PC-9 (cell line): ENCODE data around the gene SEZ6L. TPM values are rescaled to one million over a fixed set of nuclear protein-coding genes. Genes with fewer than 3 reads are reported as not detected.

Experiments
- BruUV-seq: library from RNA; stranded (reverse); fragments of 400-500 nt; replicated peaks from 2 replicates; lab custom pipeline; 2021; lab: Mats Ljungman, UMichigan
- CTCF ChIA-PET: fragments of 300-600 bp; sonication (Branson Sonifier 250); formaldehyde crosslinking; loops from one replicate; lab custom pipeline; 2022; ENCODE audit warnings: antibody characterized with exemption; lab: Charles Lee
- POLR2A ChIA-PET: fragments of 300-600 bp; sonication (Branson Sonifier 250); formaldehyde crosslinking; loops from one replicate; lab custom pipeline; 2022; ENCODE audit warnings: antibody characterized with exemption; ENCODE audit not compliant: unreplicated experiment; lab: Charles Lee
- DNase-seq, 2 experiments: peaks; one replicate each; pipeline versions ENCODE4 v3.0.0 to v3.0.0-alpha.2; 2015 to 2022; ENCODE audit warnings: mixed read lengths in 1 of 2
- H2AFZ ChIP-seq: fragments of 200-600 bp; sonication (generic); 2 replicates; pipeline ENCODE4 v1.8.1; 2017; ENCODE audit warnings: antibody characterized with exemption
- H3F3A ChIP-seq: fragments of 200-600 bp; sonication (generic); 2 replicates; pipeline ENCODE4 v1.8.1; 2017; ENCODE audit warnings: antibody characterized with exemption, mild to moderate bottlenecking, low read depth; ENCODE audit not compliant: insufficient read depth
- H3K27ac ChIP-seq: fragments of 200-600 bp; sonication (generic); 2 replicates; pipeline ENCODE4 v1.6.1; 2016; ENCODE audit warnings: mixed run types
- H3K27me3 ChIP-seq: fragments of 200-600 bp; sonication (generic); 2 replicates; pipeline ENCODE4 v1.6.1; 2016; ENCODE audit warnings: low read depth, mixed run types; ENCODE audit not compliant: insufficient read depth
- H3K36me3 ChIP-seq: fragments of 200-600 bp; sonication (generic); 2 replicates; pipeline ENCODE4 v1.6.1; 2016; ENCODE audit warnings: low read depth, mixed run types
- H3K4me1 ChIP-seq: fragments of 200-600 bp; sonication (generic); replicated peaks from 2 replicates; pipeline ENCODE4 v1.6.1; 2016; ENCODE audit warnings: mixed run types; ENCODE audit not compliant: insufficient read depth
- H3K4me2 ChIP-seq: fragments of 200-600 bp; sonication (generic); 2 replicates; pipeline ENCODE4 v1.6.1; 2017; ENCODE audit warnings: mixed run types
- H3K4me3 ChIP-seq: fragments of 200-600 bp; sonication (generic); 2 replicates; pipeline ENCODE4 v1.6.1; 2016; ENCODE audit warnings: mixed run types
- H3K79me2 ChIP-seq: fragments of 200-600 bp; sonication (generic); 2 replicates; pipeline ENCODE4 v1.6.1; 2017; ENCODE audit warnings: low read depth, mixed run types
- H3K9me2 ChIP-seq: fragments of 200-600 bp; sonication (generic); 2 replicates; pipeline ENCODE4 v1.8.1; 2017; ENCODE audit warnings: mild to moderate bottlenecking; ENCODE audit not compliant: insufficient read depth
- H3K9me3 ChIP-seq: fragments of 200-600 bp; sonication (generic); 2 replicates; pipeline ENCODE4 v1.8.1; 2016; ENCODE audit warnings: low read depth; ENCODE audit not compliant: insufficient read depth
- H4K20me1 ChIP-seq: fragments of 200-600 bp; sonication (generic); 2 replicates; pipeline ENCODE4 v1.8.1; 2017; ENCODE audit not compliant: insufficient read depth
- CTCF ChIP-seq: fragments of 200-600 bp; sonication (generic); conservative IDR thresholded peaks from 2 replicates; pipeline ENCODE4 v1.6.1; 2017; ENCODE audit warnings: mixed run types, antibody characterized with exemption, mild to moderate bottlenecking, moderate library complexity
- EZH2 ChIP-seq: fragments of 200-600 bp; sonication (generic); IDR thresholded peaks from 2 replicates; pipeline ENCODE4 v1.8.0; 2017; ENCODE audit warnings: antibody characterized with exemption, low read depth
- intact Hi-C: fragments of 100-400 bp; cut with micrococcal nuclease; formaldehyde crosslinking; loops from one replicate; pipeline ENCODE4 v1.10.0; 2022; ENCODE audit not compliant: unreplicated experiment
- total RNA-seq: library from RNA; stranded (reverse); gene quantifications from 2 replicates; pipeline ENCODE4 v1.2.3, GENCODE V29; 2021

The SEZ6L gene
- total RNA-seq, 1 experiment from 2014 or later: not detected

DNA sequence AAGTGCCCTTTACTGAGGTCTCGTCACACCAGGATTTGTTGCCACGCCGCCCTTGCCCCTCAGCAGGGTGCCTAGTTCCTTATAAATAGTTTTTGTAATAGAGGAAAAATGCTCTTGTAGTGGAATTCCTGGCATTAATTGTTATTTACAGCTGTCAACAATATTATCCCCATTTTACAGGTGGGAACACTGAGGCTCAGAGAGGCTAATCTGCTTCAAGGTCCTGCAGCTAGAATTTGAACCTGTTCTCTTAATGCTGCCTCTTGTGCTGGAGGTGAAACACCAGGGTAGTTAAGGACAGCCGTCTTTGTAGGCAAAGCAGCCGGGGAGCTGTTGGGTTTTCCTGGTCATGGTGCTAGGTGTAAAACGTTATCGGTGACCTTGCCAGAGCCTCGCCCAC lies 159.0 kb downstream of the SEZ6L start:
- no peak for DNase-seq
- intact Hi-C loops: no loop called here
- H3K79me2 ChIP-seq: no peaks in the 10 kb centered on the region
- no peak for TF ChIP-seq CTCF
- TF ChIP-seq EZH2: no peak
- no peaks in the 10 kb centered on the region for H3K36me3 ChIP-seq
- H3K9me2 ChIP-seq: no peaks in the 10 kb centered on the region
- POLR2A ChIA-PET: no interaction called here
- no peaks in the 10 kb centered on the region for H4K20me1 ChIP-seq
- peaks cover 2% of the 10 kb centered on the region for H3K27me3 ChIP-seq
- peaks cover 1% of the 10 kb centered on the region; the same call in 1 of the 2 replicates for H3K4me1 ChIP-seq
- no peak overlapping the region for H3K4me2 ChIP-seq
- no TSS peak for BruUV-seq
- H3F3A ChIP-seq: peaks cover under 1% of the 10 kb centered on the region; the same call in 1 of the 2 replicates
- H3K9me3 ChIP-seq: no peaks in the 10 kb centered on the region
- CTCF ChIA-PET: no interaction called here
- no peak overlapping the region for H2AFZ ChIP-seq
- H3K27ac ChIP-seq: no peak overlapping the region
- no peak overlapping the region for H3K4me3 ChIP-seq

GRCh38 chr22:26330971-26331625 lies 161.8 kb downstream of the SEZ6L start:
- Histone ChIP-seq H3K9me2 (no peaks in the 10 kb centered on the region), H3F3A (no peaks in the 10 kb centered on the region), H3K79me2 (no peaks in the 10 kb centered on the region), H3K4me2 (no peak overlapping the region), H4K20me1 (no peaks in the 10 kb centered on the region), H3K27ac (no peak overlapping the region), H3K27me3 (peaks cover 26% of the 10 kb centered on the region), H3K4me3 (no peak overlapping the region), H3K4me1 (no peaks in the 10 kb centered on the region), H3K36me3 (no peaks in the 10 kb centered on the region), H3K9me3 (no peaks in the 10 kb centered on the region), H2AFZ (no peak overlapping the region)
- CTCF ChIA-PET: no interaction called here
- peak; percentile 92 for TF ChIP-seq CTCF
- TF ChIP-seq EZH2: no peak
- BruUV-seq: no TSS peak
- DNase-seq: peak in 1 of 2 experiments; percentile 30
- POLR2A ChIA-PET: no interaction called here
- intact Hi-C loops: loop anchor here (2.0 to 5.0 kb wide), 2 partner anchors 556 to 869 kb away; no protein-coding TSS in a partner anchor

GRCh38 chr22:26333088-26333800 lies 164.0 kb downstream of the SEZ6L start:
- peaks cover 35% of the 10 kb centered on the region for H3K27me3 ChIP-seq
- TF ChIP-seq EZH2 (no peak), CTCF (no peak)
- 0 out of 2 replicates have a peak, but pooled peaks cover 3% of the 10 kb centered on the region for H4K20me1 ChIP-seq
- no peaks in the 10 kb centered on the region for H3K9me3 ChIP-seq
- CTCF ChIA-PET: no interaction called here
- no peaks in the 10 kb centered on the region for H3K79me2 ChIP-seq
- no peak overlapping the region for H3K27ac ChIP-seq
- H2AFZ ChIP-seq: no peak overlapping the region
- H3K9me2 ChIP-seq: no peaks in the 10 kb centered on the region
- H3F3A ChIP-seq: no peaks in the 10 kb centered on the region
- H3K36me3 ChIP-seq: no peaks in the 10 kb centered on the region
- DNase-seq: no peak
- BruUV-seq: no TSS peak
- H3K4me3 ChIP-seq: no peak overlapping the region
- no peak overlapping the region for H3K4me2 ChIP-seq
- intact Hi-C loops: loop anchor here (5.0 kb wide), 1 partner anchor 871 kb away; no protein-coding TSS in a partner anchor
- POLR2A ChIA-PET: no interaction called here
- H3K4me1 ChIP-seq: no peaks in the 10 kb centered on the region
